ENCODE measurements around the gene HSPA6.
"Not testable (repeated sequence)": the region's sequence is repeated elsewhere in the genome, so short reads cannot be mapped to it uniquely, and the experiment has no call there.

DNA sequence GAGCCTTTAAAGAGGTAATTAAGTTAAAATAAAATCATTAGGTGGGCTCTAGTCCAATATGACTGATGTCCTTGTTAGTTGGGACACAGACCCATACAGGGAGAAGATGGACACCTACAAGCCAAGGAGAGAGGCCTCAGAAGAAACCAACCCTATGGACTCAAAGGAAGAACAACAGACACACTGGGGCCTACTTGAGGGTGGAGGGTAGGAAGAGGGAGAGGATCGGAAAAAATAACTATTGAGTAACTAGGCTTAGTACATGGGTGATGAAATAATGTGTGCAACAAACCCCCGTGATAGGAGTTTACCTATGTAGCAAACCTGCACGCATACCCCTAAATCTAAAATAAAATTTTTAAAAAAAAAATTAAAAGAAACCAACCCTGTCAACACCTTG is 30.0 kb downstream of the HSPA6 start:
- TF ChIP-seq, protein P1, sequence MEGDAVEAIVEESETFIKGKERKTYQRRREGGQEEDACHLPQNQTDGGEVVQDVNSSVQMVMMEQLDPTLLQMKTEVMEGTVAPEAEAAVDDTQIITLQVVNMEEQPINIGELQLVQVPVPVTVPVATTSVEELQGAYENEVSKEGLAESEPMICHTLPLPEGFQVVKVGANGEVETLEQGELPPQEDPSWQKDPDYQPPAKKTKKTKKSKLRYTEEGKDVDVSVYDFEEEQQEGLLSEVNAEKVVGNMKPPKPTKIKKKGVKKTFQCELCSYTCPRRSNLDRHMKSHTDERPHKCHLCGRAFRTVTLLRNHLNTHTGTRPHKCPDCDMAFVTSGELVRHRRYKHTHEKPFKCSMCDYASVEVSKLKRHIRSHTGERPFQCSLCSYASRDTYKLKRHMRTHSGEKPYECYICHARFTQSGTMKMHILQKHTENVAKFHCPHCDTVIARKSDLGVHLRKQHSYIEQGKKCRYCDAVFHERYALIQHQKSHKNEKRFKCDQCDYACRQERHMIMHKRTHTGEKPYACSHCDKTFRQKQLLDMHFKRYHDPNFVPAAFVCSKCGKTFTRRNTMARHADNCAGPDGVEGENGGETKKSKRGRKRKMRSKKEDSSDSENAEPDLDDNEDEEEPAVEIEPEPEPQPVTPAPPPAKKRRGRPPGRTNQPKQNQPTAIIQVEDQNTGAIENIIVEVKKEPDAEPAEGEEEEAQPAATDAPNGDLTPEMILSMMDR (IDR thresholded peaks at IDR 0.05), result not testable (repeated sequence)
- not testable (repeated sequence) for TF ChIP-seq EZH2 (IDR thresholded peaks at IDR 0.05; ENCODE audit: borderline replicate concordance, insufficient read depth, low read depth, low read length, poor library complexity, severe bottlenecking)
